NCI-H1694 (cell line): ENCODE results near the gene REV3L.

Source experiments
- DNase-seq: peaks from one replicate; lab custom pipeline; 2025; lab: John Stamatoyannopoulos, UW

Gene REV3L

DNA sequence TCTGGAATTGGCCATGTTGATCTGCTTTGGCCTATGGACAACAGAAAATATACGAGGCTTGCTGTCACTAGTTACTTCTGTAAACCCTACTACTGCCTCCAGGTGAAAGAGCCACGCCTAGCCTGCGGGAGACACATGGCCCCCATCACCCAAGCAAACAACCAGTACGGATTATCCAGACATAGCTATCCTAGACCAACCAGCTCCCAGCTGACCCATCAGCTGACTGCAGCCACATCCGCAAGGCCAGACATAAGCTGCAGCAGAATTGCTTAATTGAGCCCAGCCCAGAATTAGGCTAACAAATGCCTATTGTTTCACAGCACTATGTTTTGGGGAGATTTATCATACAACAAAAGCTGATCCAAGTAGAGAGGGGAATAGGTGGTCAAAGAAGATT, 13.5 kb downstream of the REV3L start:
- DNase-seq = no peak

DNA sequence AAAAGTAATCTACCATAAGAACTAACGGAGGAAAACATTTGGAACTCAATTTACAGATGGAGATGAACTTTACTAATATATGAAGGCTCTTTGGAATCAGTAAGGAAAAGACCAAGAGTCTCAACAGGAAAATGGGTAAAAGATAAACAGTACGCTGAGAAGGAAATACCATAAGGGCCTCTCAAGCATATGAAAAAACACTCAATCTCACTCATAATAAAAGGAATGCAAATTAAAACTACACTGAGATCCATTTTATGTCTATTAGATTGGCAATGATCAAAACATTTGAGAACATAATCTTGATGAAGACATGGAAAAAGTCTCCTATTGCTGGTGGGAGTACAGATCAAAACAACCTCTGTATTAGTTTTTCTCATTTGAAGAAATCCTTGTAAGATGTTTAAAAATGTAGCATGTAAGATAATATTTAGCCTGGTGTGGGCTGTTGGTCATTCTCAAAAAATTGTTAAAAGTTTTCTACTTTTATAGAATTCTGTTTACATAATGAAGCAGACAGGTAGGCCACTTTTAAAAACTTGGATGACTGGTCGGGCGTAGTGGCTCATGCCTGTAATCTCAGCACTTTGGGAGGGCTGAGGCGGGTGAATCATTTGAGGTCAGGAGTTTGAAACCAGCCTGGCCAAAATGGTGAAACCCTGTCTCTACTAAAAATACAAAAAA, 14.5 kb downstream of the REV3L start:
- no peak for DNase-seq

GRCh38 chr6:111464184-111464583, 18.8 kb downstream of the REV3L start:
- no peak for DNase-seq

- DNase-seq = no peak
Measured at GRCh38 chr6:111462770-111463391, 20.1 kb downstream of the REV3L start.

DNA sequence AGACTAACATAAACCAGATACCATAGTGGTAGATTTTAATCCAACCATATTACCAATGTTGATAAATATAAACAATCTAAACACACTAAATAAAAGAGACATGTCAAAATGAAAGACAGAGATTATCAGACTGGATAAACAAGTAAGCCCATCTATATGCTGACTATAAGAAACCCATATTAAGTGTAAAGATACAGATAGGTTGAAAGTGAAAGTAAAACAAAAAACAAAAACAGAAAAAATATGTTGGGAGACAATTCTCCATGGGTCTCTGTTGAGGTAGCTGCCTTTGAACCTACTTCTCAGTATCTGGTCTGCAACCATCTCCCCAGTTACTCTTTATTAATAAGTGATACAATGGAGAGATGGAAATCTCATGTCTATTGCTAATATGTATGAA, 21.2 kb downstream of the REV3L start:
- no peak for DNase-seq

DNA sequence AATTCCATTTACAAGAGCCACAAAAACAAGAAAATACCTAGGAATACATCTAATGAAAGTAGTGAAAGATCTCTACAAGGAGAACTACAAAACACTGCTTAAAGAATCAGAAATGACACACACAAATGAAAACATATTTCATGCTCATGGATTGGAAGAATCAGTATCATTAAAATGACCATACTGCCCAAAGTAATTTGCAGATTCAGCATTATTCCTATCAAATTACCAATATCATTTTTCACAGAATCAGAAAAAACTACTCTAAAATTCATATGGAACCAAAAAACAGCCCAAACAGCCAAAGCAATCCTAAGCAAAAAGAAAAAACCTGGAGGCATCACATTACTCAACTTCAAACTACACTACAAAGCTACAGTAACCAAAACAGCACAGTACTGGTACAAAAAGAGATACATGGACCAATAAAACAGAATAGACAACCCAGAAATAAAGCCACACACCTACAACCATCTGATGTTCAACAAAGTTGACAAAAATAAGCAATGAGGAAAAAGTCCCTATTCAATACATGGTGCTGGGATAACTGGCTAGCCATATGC, 24.3 kb downstream of the REV3L start:
- no peak for DNase-seq

DNA sequence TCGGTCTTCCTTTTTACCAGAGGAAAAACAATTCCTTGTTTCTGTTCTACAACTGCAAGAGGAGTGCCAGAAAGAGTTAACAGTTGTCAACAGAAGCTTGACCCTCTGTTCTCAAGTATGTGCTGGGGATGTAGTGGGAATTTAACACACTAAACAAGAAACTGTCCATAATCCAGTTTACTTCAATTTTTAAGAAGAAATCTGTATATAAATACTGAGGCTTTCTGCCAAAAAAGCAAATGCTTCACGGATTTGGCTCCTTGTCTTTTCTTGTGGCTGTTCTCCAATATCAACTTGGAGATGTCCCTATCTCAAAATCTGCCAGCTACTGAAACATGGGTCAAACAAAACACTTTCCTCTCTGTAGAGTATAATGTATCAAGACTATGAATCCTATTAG, 26.8 kb downstream of the REV3L start:
- no peak for DNase-seq

DNA sequence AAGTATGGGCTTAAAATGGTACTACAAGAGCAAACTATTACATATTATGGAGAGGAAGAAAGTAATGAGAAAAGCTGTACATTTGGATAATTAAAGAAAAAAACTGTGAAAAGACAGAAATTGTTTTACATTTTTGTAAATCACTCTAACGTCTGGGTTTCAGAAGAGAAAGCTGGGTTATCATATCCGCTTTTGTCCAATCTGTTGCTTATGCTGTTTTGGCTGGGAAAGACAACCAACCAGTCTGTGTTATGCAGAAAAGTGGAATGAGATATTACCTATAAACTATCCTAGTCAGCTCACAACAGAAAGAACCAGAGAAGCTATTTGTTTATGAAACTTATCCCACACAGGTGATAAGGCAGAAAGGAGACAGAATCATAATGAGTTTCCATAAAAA, 32.4 kb downstream of the REV3L start:
- DNase-seq = no peak

GRCh38 chr6:111450087-111450486, 32.9 kb downstream of the REV3L start:
- DNase-seq = no peak

- DNase-seq = no peak
Measured at GRCh38 chr6:111449129-111449528, 33.9 kb downstream of the REV3L start.

DNA sequence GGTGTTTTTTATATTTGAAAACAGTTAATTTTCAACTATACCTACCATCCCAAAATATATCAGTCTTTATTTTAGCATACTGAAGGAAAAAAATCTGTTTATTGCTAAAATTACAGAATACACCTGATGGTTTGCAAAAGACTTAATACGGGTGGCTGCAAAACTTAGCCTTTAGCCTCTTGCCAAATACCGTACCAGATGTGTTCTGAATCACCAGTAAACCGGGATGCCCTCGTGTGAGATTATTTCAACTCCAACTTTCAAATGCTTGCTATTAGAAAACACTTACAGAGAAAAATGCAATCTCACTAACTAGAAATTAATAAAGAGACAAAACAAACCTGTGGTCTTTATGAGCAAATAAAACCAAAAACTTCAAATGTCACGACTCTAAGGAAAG, 36.0 kb downstream of the REV3L start:
- DNase-seq = no peak

- DNase-seq = no peak
Measured at GRCh38 chr6:111445861-111446267, 37.2 kb downstream of the REV3L start.

DNA sequence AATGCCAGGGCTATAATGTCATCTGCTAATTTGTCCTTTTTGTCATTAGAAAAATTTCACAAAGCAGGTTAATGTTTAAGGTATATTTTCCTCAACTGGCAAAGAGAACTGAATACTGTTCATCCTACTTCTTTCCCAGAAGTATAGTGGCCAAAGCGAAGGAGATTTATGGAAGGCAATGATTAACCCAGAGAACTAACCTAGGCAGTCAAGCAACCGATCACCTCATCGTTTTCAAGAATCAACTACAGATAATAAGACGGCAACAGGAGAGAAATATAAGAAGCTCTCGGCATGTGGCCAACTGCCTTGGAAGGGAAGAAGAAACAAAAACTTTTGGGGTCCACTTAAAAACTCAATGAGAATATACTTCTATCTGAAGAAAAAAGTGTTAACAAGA, 38.2 kb downstream of the REV3L start:
- no peak for DNase-seq

DNA sequence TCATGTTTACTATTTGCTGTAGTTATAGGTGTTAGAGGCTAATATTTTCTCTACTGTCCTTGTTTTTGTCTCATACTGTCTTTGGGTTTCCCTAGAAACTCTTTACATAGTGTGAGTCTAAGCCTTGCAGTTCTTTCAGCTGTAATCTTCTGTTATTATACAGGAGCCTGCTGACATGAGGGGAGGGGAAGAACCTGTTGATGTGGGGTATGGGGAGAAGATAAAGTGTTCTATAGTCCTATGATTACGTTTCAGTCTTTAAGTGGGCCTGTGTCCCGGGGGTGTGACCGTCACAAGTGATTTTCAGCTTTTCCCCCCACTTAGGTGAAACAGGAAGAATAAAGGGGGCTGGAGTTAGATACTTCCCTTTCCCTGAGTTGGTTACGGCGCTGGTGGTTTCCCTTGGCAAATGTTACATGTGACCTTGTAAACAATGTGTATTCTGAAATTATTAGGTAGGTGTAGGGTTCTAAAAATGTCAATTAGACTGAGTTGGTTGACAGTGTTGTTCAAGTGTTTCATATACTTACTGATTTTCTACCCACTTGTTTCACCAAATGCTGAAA, 41.3 kb downstream of the REV3L start:
- no peak for DNase-seq

DNA sequence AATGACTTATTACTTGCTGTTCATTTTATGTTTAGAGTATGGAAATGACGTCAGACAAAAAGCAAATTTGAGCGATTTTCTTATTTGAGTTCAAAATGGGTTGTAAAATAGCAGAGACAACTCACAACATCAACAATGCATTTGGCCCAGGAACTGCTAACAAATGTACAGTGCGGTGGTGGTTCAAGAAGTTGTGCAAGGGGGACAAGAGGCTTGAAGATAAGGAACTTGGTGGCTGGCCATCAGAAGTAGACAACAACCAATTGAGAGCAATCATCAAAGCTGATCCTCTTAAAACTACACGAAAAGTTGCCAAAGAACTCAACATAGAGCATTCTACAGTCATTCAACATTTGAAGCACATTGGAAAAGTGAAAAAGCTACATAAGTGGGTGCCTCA, 43.8 kb downstream of the REV3L start:
- DNase-seq = no peak

DNA sequence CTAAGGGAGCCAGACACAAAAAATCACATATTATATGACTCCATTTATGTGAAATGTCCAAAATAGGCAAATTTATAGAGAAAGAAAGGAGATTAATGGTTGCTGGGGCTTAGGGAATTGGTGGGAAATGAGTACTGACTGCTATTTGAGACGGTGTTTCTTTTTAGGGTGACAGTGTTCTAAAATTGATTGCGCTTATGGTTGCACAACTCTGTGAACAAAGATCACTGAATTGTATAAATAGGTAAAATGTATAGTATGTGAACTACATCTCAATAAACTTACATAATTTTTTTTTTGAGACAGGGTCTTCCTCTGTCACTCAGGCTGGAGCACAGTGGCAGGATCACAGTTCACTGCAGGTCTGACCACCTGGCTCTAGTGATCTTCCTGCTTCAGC, 45.4 kb downstream of the REV3L start:
- DNase-seq = no peak

- no peak for DNase-seq
Measured at GRCh38 chr6:111432511-111432910, 50.5 kb downstream of the REV3L start.

DNA sequence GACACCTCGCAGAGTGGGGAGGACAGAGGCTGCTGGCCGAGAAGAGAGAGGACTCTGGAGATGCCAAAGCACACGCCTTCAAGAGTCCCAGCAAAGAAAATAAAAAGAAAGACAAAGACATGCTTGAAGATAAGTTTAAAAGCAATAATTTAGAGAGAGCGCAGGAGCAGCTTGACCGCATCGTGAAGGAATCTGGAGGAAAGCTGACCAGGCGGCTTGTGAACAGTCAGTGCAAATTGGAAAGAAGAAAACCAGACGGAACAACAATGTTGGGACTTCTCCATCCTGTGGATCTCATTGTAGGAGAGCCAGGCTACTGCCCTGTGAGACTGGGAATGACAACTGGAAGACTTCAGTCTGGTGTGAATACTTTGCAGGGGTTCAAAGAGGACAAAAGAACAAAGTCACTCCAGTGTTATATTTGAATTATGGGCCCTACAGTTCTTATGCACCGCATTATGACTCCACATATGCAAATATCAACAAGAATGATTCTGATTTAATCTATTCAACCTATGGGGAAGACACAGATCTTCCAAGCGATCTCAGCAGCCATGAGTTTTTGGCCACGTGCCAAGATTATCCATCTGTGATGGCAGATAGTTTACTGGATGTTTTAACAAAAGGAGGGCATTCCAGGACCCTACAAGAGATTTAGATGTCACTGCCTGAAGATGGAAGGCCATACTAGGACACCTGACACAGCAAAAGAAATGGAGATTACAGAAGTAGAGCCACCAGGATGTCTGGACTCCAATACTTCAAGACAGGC, 52.2 kb downstream of the REV3L start:
- no peak for DNase-seq

DNA sequence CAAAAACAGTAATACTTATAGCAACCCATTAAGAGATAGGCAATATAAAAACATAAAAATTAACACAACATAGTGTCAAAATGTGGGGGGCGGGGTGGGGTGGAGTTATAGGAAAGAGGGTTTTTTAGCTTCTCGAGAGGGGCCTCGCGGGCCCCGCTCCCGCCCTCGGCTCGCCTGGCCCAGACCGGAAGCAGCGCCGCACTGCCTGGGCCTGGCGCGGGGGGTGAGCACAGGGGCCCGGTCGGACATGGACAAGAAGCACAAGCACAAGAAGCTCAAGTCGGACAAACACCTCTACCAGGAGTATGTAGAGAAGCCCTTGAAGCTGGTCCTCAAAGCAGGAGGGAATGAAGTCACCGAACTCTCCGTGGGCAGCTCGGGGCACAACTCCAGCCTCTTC, 53.4 kb downstream of the REV3L start:
- no peak for DNase-seq

GRCh38 chr6:111428811-111429210, 54.2 kb downstream of the REV3L start:
- no peak for DNase-seq

GRCh38 chr6:111427341-111428116, 55.5 kb downstream of the REV3L start:
- DNase-seq = no peak
